GM23338 (cell line): ENCODE results near the gene HIVEP3. TPM values are rescaled to one million over a fixed set of nuclear protein-coding genes. Genes with fewer than 3 reads are reported as not detected.
A peak's percentile ranks its signal among the peaks of the same experiment; 100 is the strongest.

Source experiments
- ATAC-seq: fragments of 200-7000 bp; cut with Tn5 transposase; 3 replicates; pipeline ENCODE4 v1.9.1; 2020
- DNase-seq: peaks from one replicate; pipeline ENCODE4 v3.0.0-alpha.2; 2015; ENCODE audit warnings: low spot score
- H2AFZ ChIP-seq: fragments of 200-600 bp; sonication (generic); 2 replicates; pipeline ENCODE4 v1.8.0; 2016; ENCODE audit warnings: antibody characterized with exemption, mild to moderate bottlenecking, moderate library complexity
- H3F3A ChIP-seq: fragments of 200-600 bp; sonication (generic); replicated peaks from 2 replicates; pipeline ENCODE4 v1.8.0; 2017; ENCODE audit warnings: antibody characterized with exemption, mixed run types, low read depth
- H3K27ac ChIP-seq: fragments of 200-600 bp; sonication (generic); 2 replicates; pipeline ENCODE4 v1.6.1; 2016; ENCODE audit warnings: low read depth
- H3K27me3 ChIP-seq: fragments of 200-600 bp; sonication (generic); 2 replicates; pipeline ENCODE4 v1.8.0; 2016; ENCODE audit warnings: mild to moderate bottlenecking, mixed run types, moderate library complexity; ENCODE audit not compliant: insufficient read depth
- H3K36me3 ChIP-seq: fragments of 200-600 bp; sonication (generic); 2 replicates; pipeline ENCODE4 v1.8.0; 2016; ENCODE audit warnings: mild to moderate bottlenecking; ENCODE audit not compliant: insufficient read depth
- H3K4me1 ChIP-seq: fragments of 200-600 bp; sonication (generic); 2 replicates; pipeline ENCODE4 v1.8.0; 2016; ENCODE audit warnings: mild to moderate bottlenecking, moderate library complexity; ENCODE audit not compliant: insufficient read depth
- H3K4me2 ChIP-seq: fragments of 200-600 bp; sonication (generic); 2 replicates; pipeline ENCODE4 v1.7.1; 2017; ENCODE audit warnings: mixed run types
- H3K4me3 ChIP-seq: fragments of 200-600 bp; sonication (generic); 2 replicates; pipeline ENCODE4 v1.6.1; 2016; ENCODE audit warnings: mixed run types
- H3K79me2 ChIP-seq: fragments of 200-600 bp; sonication (generic); replicated peaks from 2 replicates; pipeline ENCODE4 v1.8.0; 2017; ENCODE audit warnings: mild to moderate bottlenecking; ENCODE audit not compliant: insufficient read depth
- H3K9me2 ChIP-seq: fragments of 200-600 bp; sonication (generic); 2 replicates; pipeline ENCODE4 v1.8.0; 2017; ENCODE audit not compliant: insufficient read depth
- H4K20me1 ChIP-seq: fragments of 200-600 bp; sonication (generic); replicated peaks from 2 replicates; pipeline ENCODE4 v1.8.0; 2017; ENCODE audit warnings: mild to moderate bottlenecking; ENCODE audit not compliant: insufficient read depth
- H3K27ac Mint-ChIP-seq: 2 replicates; pipeline ENCODE4 v1.8.0; 2020; ENCODE audit warnings: inconsistent platforms, mild to moderate bottlenecking, moderate library complexity, mixed read lengths
- H3K27me3 Mint-ChIP-seq: 3 replicates; pipeline ENCODE4 v1.8.0; 2022; ENCODE audit warnings: low read depth, mild to moderate bottlenecking, moderate library complexity, mixed read lengths, inconsistent platforms; ENCODE audit not compliant: insufficient read depth, poor library complexity
- H3K36me3 Mint-ChIP-seq: 3 replicates; pipeline ENCODE4 v1.8.0; 2021; ENCODE audit warnings: low read depth, mild to moderate bottlenecking, inconsistent platforms, moderate library complexity, mixed read lengths
- H3K4me1 Mint-ChIP-seq: 3 replicates; pipeline ENCODE4 v1.8.0; 2020; ENCODE audit warnings: mild to moderate bottlenecking, inconsistent platforms, mixed read lengths
- H3K4me3 Mint-ChIP-seq: 3 replicates; pipeline ENCODE4 v1.8.0; 2021; ENCODE audit warnings: moderate library complexity, mild to moderate bottlenecking, inconsistent platforms, mixed read lengths
- H3K9me3 Mint-ChIP-seq: 3 replicates; pipeline ENCODE4 v1.8.0; 2020; ENCODE audit warnings: moderate library complexity, mild to moderate bottlenecking, inconsistent platforms, mixed read lengths
- CREB1 ChIP-seq: fragments of 250-450 bp; sonication (Bioruptor Pico); IDR thresholded peaks from 2 replicates; pipeline ENCODE4 v1.5.0; 2020; ENCODE audit warnings: low read depth, mild to moderate bottlenecking, moderate library complexity
- EZH2phosphoT487 ChIP-seq: fragments of 200-600 bp; sonication (generic); IDR thresholded peaks from one replicate; pipeline ENCODE4 v1.8.1; 2018; ENCODE audit warnings: antibody characterized with exemption; ENCODE audit not compliant: unreplicated experiment
- JUNB ChIP-seq: IDR thresholded peaks from one replicate; pipeline ENCODE4 v1.6.1; 2016; ENCODE audit warnings: antibody characterized with exemption; ENCODE audit not compliant: unreplicated experiment
- NANOG ChIP-seq: IDR thresholded peaks from 2 replicates; pipeline ENCODE4 v1.6.1; 2016; ENCODE audit warnings: antibody characterized with exemption, borderline replicate concordance
- STAT1 ChIP-seq: IDR thresholded peaks from one replicate; pipeline ENCODE4 v1.6.1; 2016; ENCODE audit warnings: antibody characterized with exemption; ENCODE audit not compliant: unreplicated experiment
- ZNF114 ChIP-seq: fragments of 250-450 bp; sonication (Bioruptor Pico); IDR thresholded peaks from 2 replicates; pipeline ENCODE4 v1.5.0; 2020; ENCODE audit warnings: mild to moderate bottlenecking, moderate library complexity
- ZNF331 ChIP-seq: fragments of 250-450 bp; sonication (Bioruptor Pico); IDR thresholded peaks from 2 replicates; pipeline ENCODE4 v1.5.0; 2020; ENCODE audit warnings: low read depth, mild to moderate bottlenecking, moderate library complexity
- polyA plus RNA-seq: library from polyadenylated mRNA; unstranded; fragments of >200 nt; fragmentation: Nextera tagmentation; extraction: Ambion mirVana; gene quantifications from 2 replicates; pipeline ENCODE4 v1.2.1, GENCODE V29; 2016
- total RNA-seq: library from RNA; depleted of rRNA; stranded (reverse); fragments of >200 nt; shearing (Covaris generic); gene quantifications from 2 replicates; pipeline ENCODE4 v1.2.3, GENCODE V29; 2014
- TF ChIP-seq, protein P1 (sequence below), 2 experiments: fragments of 200-600 bp in 1 of 2; sonication (generic) in 1 of 2; conservative IDR thresholded peaks; 2 replicates each; pipeline versions ENCODE4 v1.5.1 to v1.6.1; 2016 to 2017; ENCODE audit warnings: antibody characterized with exemption in 2 of 2, low read depth in 2 of 2, mild to moderate bottlenecking in 2 of 2, moderate library complexity in 1 of 2
- TF ChIP-seq, protein P2 (sequence below): IDR thresholded peaks from 2 replicates; pipeline ENCODE4 v1.6.1; 2016; ENCODE audit warnings: antibody characterized with exemption
- TF ChIP-seq, protein P3 (sequence below): fragments of 250-450 bp; sonication (Bioruptor Pico); IDR thresholded peaks from 2 replicates; pipeline ENCODE4 v1.5.0; 2020; ENCODE audit warnings: mild to moderate bottlenecking, moderate library complexity

HIVEP3 gene
- total and polyA plus RNA-seq, 2 experiments from 2014 or later: 0.14 to 0.24 TPM

DNA sequence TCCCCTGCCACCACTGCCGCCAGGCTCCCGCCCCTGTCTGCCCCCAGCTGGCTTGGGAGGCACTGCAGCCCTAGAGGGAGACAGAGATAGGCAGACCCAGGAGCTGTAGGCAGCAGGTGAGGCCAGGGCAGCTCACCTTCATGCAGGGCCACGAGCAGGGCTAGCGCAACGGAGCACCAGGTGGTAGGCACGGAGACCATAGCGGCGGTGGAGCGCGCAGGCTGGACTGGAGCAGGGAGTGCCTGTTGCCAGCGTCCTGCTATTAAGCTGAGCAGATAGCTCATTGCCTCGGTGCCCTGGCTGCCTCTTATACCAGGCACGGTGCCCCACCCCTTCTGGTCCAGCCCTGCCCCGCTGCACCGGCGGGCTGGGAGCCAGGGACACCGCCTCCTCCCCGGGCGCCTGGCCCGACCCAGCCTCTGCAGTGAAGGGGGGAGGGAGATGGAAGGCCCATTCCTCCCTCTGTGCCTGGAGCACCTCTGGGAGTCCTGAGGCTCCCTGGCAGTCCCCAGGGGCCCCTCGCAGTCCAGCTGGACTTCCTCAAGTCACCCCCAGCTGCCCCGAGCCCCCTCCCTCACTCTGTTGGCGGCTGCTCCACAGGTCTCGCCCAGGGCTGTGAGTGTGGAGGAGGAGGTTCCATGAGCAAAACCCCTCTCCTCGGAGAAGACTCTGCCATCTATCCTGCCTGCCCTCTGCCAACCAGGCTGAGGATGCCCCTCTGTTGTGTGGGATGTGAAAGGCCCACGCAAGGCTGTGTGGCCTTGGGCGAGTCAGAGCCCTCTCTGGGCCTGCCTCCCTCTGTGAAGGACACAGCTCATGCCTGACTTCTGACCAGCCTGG is 434.1 kb downstream of the HIVEP3 start, which contains the start of gene EDN2:
Gene EDN2, minus strand, starts transcription at position 282 of the 840 bp plus-strand sequence. Its CDS starts 82 bp downstream, at position 200.
- Histone ChIP-seq H3K4me3 (no peak within 1 kb of the TSS), H3K9me2 (no peaks in the 10 kb centered on the region), H2AFZ (no peak within 1 kb of the TSS; the same call in 1 of the 2 replicates), H3K27me3 (no peaks in the 10 kb centered on the region), H3K79me2 (no peaks in the 10 kb centered on the region), H3K4me2 (no peak within 1 kb of the TSS; the same call in 1 of the 2 replicates), H3K4me1 (peaks cover 26% of the 10 kb centered on the region), H3K27ac (no peak within 1 kb of the TSS), H3F3A (no peaks in the 10 kb centered on the region), H3K36me3 (no peaks in the 10 kb centered on the region), H4K20me1 (no peaks in the 10 kb centered on the region)
- Mint-ChIP-seq H3K9me3 (no peaks in the 10 kb centered on the region), H3K4me1 (peaks cover 30% of the 10 kb centered on the region), H3K36me3 (no peaks in the 10 kb centered on the region), H3K4me3 (no peak within 1 kb of the TSS), H3K27ac (no peak within 1 kb of the TSS), H3K27me3 (peaks cover 14% of the 10 kb centered on the region)
- DNase-seq (peak; percentile 62), ATAC-seq (peak; percentile 75)
- TF ChIP-seq, protein P1, sequence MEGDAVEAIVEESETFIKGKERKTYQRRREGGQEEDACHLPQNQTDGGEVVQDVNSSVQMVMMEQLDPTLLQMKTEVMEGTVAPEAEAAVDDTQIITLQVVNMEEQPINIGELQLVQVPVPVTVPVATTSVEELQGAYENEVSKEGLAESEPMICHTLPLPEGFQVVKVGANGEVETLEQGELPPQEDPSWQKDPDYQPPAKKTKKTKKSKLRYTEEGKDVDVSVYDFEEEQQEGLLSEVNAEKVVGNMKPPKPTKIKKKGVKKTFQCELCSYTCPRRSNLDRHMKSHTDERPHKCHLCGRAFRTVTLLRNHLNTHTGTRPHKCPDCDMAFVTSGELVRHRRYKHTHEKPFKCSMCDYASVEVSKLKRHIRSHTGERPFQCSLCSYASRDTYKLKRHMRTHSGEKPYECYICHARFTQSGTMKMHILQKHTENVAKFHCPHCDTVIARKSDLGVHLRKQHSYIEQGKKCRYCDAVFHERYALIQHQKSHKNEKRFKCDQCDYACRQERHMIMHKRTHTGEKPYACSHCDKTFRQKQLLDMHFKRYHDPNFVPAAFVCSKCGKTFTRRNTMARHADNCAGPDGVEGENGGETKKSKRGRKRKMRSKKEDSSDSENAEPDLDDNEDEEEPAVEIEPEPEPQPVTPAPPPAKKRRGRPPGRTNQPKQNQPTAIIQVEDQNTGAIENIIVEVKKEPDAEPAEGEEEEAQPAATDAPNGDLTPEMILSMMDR (conservative IDR thresholded peaks at IDR 0.05; ENCODE audit: low read depth in 2 of 2): peak in 1 of 2 experiments; percentile 49; a peak in 2 of 4 replicates
- no peak for TF ChIP-seq ZNF114

DNA sequence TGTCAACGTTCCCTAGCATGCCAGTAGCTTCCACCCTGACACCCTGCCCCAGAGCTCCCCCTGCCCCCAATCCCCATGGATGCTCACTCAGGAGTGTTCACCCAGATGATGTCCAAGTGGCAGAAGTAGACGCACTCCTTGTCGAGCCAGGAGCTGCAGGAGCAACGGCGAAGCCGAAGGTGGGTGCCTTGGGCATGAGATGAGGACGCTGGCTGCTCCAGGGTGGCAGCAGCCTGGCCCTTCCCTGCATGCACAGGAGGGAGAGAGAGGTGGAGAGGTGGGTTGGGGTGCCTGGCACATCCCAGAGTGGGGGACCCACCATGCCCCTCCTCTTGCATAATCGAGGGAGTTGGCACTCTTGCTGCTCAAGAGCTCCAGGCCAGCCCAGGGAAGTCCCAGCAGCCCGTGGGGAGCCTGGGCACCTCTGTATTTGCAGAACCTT is 434.7 kb downstream of the HIVEP3 start:
- Histone ChIP-seq H2AFZ (no peak overlapping the region), H3K4me1 (peaks cover 26% of the 10 kb centered on the region), H3K4me3 (no peak overlapping the region), H3K27ac (no peak overlapping the region), H3K27me3 (no peaks in the 10 kb centered on the region), H3K36me3 (no peaks in the 10 kb centered on the region), H3K9me2 (no peaks in the 10 kb centered on the region), H4K20me1 (no peaks in the 10 kb centered on the region), H3K4me2 (no peak overlapping the region), H3K79me2 (no peaks in the 10 kb centered on the region), H3F3A (no peaks in the 10 kb centered on the region)
- Mint-ChIP-seq H3K9me3 (no peaks in the 10 kb centered on the region), H3K27me3 (peaks cover 12% of the 10 kb centered on the region), H3K36me3 (no peaks in the 10 kb centered on the region), H3K27ac (no peak overlapping the region), H3K4me1 (peaks cover 30% of the 10 kb centered on the region), H3K4me3 (no peak overlapping the region)
- ATAC-seq: no peak
- no peak for DNase-seq
- TF ChIP-seq, protein P2, sequence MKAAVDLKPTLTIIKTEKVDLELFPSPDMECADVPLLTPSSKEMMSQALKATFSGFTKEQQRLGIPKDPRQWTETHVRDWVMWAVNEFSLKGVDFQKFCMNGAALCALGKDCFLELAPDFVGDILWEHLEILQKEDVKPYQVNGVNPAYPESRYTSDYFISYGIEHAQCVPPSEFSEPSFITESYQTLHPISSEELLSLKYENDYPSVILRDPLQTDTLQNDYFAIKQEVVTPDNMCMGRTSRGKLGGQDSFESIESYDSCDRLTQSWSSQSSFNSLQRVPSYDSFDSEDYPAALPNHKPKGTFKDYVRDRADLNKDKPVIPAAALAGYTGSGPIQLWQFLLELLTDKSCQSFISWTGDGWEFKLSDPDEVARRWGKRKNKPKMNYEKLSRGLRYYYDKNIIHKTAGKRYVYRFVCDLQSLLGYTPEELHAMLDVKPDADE: no peak
- TF ChIP-seq, protein P3, sequence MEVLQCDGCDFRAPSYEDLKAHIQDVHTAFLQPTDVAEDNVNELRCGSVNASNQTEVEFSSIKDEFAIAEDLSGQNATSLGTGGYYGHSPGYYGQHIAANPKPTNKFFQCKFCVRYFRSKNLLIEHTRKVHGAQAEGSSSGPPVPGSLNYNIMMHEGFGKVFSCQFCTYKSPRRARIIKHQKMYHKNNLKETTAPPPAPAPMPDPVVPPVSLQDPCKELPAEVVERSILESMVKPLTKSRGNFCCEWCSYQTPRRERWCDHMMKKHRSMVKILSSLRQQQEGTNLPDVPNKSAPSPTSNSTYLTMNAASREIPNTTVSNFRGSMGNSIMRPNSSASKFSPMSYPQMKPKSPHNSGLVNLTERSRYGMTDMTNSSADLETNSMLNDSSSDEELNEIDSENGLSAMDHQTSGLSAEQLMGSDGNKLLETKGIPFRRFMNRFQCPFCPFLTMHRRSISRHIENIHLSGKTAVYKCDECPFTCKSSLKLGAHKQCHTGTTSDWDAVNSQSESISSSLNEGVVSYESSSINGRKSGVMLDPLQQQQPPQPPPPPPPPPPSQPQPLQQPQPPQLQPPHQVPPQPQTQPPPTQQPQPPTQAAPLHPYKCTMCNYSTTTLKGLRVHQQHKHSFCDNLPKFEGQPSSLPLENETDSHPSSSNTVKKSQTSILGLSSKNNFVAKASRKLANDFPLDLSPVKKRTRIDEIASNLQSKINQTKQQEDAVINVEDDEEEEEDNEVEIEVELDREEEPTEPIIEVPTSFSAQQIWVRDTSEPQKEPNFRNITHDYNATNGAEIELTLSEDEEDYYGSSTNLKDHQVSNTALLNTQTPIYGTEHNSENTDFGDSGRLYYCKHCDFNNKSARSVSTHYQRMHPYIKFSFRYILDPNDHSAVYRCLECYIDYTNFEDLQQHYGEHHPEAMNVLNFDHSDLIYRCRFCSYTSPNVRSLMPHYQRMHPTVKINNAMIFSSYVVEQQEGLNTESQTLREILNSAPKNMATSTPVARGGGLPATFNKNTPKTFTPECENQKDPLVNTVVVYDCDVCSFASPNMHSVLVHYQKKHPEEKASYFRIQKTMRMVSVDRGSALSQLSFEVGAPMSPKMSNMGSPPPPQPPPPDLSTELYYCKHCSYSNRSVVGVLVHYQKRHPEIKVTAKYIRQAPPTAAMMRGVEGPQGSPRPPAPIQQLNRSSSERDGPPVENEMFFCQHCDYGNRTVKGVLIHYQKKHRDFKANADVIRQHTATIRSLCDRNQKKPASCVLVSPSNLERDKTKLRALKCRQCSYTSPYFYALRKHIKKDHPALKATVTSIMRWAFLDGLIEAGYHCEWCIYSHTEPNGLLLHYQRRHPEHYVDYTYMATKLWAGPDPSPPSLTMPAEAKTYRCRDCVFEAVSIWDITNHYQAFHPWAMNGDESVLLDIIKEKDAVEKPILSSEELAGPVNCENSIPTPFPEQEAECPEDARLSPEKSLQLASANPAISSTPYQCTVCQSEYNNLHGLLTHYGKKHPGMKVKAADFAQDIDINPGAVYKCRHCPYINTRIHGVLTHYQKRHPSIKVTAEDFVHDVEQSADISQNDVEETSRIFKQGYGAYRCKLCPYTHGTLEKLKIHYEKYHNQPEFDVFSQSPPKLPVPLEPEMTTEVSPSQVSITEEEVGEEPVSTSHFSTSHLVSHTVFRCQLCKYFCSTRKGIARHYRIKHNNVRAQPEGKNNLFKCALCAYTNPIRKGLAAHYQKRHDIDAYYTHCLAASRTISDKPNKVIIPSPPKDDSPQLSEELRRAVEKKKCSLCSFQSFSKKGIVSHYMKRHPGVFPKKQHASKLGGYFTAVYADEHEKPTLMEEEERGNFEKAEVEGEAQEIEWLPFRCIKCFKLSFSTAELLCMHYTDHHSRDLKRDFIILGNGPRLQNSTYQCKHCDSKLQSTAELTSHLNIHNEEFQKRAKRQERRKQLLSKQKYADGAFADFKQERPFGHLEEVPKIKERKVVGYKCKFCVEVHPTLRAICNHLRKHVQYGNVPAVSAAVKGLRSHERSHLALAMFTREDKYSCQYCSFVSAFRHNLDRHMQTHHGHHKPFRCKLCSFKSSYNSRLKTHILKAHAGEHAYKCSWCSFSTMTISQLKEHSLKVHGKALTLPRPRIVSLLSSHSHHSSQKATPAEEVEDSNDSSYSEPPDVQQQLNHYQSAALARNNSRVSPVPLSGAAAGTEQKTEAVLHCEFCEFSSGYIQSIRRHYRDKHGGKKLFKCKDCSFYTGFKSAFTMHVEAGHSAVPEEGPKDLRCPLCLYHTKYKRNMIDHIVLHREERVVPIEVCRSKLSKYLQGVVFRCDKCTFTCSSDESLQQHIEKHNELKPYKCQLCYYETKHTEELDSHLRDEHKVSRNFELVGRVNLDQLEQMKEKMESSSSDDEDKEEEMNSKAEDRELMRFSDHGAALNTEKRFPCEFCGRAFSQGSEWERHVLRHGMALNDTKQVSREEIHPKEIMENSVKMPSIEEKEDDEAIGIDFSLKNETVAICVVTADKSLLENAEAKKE (CRISPR knock-in tag): no peak
- no peak for TF ChIP-seq CREB1 (CRISPR knock-in tag)
- no peak for TF ChIP-seq EZH2phosphoT487
- TF ChIP-seq JUNB: no peak
- no peak for TF ChIP-seq STAT1
- TF ChIP-seq ZNF331 (CRISPR knock-in tag): no peak
- no peak for TF ChIP-seq NANOG
